DND-41 (cell line): ENCODE measurements around the gene ITGA11.

ENCODE experiments used
- ATAC-seq: fragments of 200-7000 bp; cut with Tn5 transposase; 3 replicates; pipeline ENCODE4 v1.9.1; 2021; ENCODE audit warnings: low read depth; ENCODE audit not compliant: insufficient read depth
- DNase-seq: peaks from one replicate; pipeline ENCODE4 v3.0.0-alpha.2; 2020
- H2AFZ ChIP-seq: 2 replicates; pipeline ENCODE4 v1.6.0; 2012; ENCODE audit warnings: low read depth, low read length
- H3K27ac ChIP-seq: 2 replicates; pipeline ENCODE4 v1.5.1; 2012; ENCODE audit warnings: low read length, inconsistent platforms
- H3K27me3 ChIP-seq: fragments of 200-600 bp; sonication (generic); 2 replicates; pipeline ENCODE4 v1.6.0; 2012; ENCODE audit warnings: low read length, mild to moderate bottlenecking, inconsistent platforms; ENCODE audit not compliant: insufficient read depth, poor library complexity
- H3K36me3 ChIP-seq: 2 replicates; pipeline ENCODE4 v1.5.1; 2012; ENCODE audit warnings: low read length, inconsistent platforms; ENCODE audit not compliant: insufficient read depth
- H3K4me1 ChIP-seq: 2 replicates; pipeline ENCODE4 v1.5.1; 2012; ENCODE audit warnings: mild to moderate bottlenecking, low read length; ENCODE audit not compliant: insufficient read depth
- H3K4me2 ChIP-seq: 2 replicates; pipeline ENCODE4 v1.6.0; 2012; ENCODE audit warnings: mild to moderate bottlenecking, moderate library complexity, low read length, inconsistent platforms; ENCODE audit not compliant: insufficient read depth
- H3K4me3 ChIP-seq, 2 experiments: fragments of 200-600 bp in 1 of 2; shearing (Covaris generic) in 1 of 2; 2 replicates each; pipeline ENCODE4 v1.5.1; 2012 to 2016; ENCODE audit warnings: inconsistent platforms in 2 of 2, low read length in 2 of 2, mild to moderate bottlenecking in 2 of 2, low read depth in 1 of 2, moderate library complexity in 1 of 2
- H3K79me2 ChIP-seq: 2 replicates; pipeline ENCODE4 v1.6.0; 2012; ENCODE audit warnings: low read length, inconsistent platforms; ENCODE audit not compliant: insufficient read depth
- H3K9ac ChIP-seq: 2 replicates; pipeline ENCODE4 v1.6.0; 2012; ENCODE audit warnings: low read depth, mild to moderate bottlenecking, inconsistent platforms, low read length, moderate library complexity
- H3K9me3 ChIP-seq: 2 replicates; pipeline ENCODE4 v1.5.1; 2012; ENCODE audit warnings: low read length, moderate library complexity, mild to moderate bottlenecking, inconsistent platforms; ENCODE audit not compliant: insufficient read depth, severe bottlenecking
- H4K20me1 ChIP-seq: 2 replicates; pipeline ENCODE4 v1.6.0; 2012; ENCODE audit warnings: low read length; ENCODE audit not compliant: insufficient read depth
- EZH2 ChIP-seq: IDR thresholded peaks from 3 replicates; pipeline ENCODE4 v1.6.1; 2012; ENCODE audit warnings: borderline replicate concordance, low read depth, mild to moderate bottlenecking, moderate library complexity, low read length, inconsistent platforms; ENCODE audit not compliant: severe bottlenecking
- TF ChIP-seq, protein P1 (sequence below): IDR thresholded peaks from 2 replicates; pipeline ENCODE4 v1.5.1; 2012; ENCODE audit warnings: borderline replicate concordance, low read length, moderate library complexity, mild to moderate bottlenecking; ENCODE audit not compliant: poor library complexity, severe bottlenecking; ENCODE audit errors: extremely low read depth

ITGA11 gene

DNA sequence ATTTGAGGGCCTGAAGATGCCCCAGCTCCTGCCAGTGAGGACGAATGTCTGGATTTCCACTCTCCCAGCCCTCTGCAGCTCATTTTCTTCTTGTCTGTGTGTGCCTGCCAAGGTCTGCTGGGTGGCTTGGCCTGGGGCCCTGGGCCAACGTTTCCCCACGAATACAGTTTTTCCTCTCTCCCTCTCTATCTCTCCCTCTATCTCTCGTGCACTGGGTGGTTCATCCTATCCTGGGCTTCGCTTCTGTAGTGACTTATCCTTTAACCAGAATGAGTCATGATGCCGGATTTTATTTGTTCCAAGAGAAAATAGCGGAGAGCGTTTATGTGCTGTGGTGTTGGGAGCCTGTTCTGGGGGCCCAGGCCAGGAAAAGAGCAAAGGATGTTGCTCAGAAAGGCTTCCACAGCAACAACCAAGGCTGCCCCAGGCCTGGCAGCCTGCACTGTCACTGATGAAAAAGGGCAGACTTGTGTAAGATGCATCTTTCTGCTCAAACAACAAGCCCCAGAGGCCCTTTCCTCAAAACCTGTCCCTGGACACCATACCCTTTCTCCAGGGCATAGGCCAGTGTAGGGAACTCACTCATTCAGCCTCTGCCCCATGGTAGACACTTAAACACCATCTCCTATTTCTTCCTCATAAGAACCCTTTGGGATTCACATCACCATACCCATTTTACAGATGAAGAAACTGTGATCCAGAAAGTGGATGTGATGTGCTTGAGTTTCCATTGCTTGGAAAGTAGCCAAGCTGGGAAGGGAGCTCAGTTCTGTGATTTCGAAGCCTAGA is 47.3 kb downstream of the ITGA11 start:
- ATAC-seq (no peak), DNase-seq (no peak)
- Histone ChIP-seq H3K9me3 (no peaks in the 10 kb centered on the region), H3K79me2 (no peaks in the 10 kb centered on the region), H3K36me3 (no peaks in the 10 kb centered on the region), H4K20me1 (no peaks in the 10 kb centered on the region), H3K4me3 (no peak overlapping the region), H3K4me2 (no peak overlapping the region), H2AFZ (no peak overlapping the region), H3K4me1 (peaks cover 3% of the 10 kb centered on the region; the same call in 1 of the 2 replicates), H3K27ac (no peak overlapping the region), H3K9ac (no peak overlapping the region), H3K27me3 (peaks cover 2% of the 10 kb centered on the region)
- TF ChIP-seq EZH2: no peak
- TF ChIP-seq, protein P1, sequence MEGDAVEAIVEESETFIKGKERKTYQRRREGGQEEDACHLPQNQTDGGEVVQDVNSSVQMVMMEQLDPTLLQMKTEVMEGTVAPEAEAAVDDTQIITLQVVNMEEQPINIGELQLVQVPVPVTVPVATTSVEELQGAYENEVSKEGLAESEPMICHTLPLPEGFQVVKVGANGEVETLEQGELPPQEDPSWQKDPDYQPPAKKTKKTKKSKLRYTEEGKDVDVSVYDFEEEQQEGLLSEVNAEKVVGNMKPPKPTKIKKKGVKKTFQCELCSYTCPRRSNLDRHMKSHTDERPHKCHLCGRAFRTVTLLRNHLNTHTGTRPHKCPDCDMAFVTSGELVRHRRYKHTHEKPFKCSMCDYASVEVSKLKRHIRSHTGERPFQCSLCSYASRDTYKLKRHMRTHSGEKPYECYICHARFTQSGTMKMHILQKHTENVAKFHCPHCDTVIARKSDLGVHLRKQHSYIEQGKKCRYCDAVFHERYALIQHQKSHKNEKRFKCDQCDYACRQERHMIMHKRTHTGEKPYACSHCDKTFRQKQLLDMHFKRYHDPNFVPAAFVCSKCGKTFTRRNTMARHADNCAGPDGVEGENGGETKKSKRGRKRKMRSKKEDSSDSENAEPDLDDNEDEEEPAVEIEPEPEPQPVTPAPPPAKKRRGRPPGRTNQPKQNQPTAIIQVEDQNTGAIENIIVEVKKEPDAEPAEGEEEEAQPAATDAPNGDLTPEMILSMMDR: no peak

DNA sequence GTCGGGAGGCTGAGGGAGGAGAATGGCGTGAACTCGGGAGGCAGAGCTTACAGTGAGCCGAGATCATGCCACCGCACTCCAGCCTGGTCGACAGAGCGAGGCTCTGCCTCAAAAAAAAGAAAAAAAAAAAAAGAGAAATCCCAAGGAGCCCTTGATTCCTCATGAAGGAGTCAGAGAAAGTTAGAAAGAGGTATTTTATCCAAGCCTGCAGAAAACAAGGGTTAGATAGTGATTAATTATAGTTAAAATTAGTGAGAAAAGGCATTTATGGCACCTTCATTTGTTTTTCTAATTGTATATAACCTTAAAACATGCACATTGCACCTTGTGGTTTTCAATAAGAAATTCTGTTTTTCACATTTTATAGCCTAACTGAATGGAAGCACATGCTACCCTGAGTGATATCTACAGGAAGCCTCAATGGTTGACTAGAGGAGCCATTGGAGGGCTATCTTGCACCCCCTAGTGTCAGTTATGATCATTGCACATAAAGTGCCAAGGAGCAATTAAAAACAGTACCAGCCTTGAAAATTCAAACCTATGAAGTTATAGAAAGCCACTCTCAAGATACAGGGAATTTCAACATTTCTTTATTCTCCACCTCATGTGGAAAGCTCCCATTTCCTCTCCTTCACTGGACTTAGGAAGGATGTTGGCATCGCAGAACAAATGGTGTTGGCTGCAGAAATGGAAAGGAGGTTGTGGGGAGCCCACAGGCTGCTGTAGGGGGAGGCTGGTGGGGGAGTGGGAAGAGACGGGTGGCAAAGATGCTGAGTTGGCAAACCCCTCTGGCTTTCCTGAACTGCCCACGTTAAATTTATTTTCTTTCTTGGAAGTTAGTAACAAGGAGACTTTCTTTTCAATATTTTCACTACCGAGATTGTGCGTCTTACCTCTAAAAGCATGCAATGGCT is 48.5 kb downstream of the ITGA11 start:
- Histone ChIP-seq H3K4me2 (no peak overlapping the region), H4K20me1 (no peaks in the 10 kb centered on the region), H3K4me3 (no peak overlapping the region), H3K27ac (no peak overlapping the region), H3K9ac (no peak overlapping the region), H3K9me3 (no peaks in the 10 kb centered on the region), H2AFZ (no peak overlapping the region), H3K27me3 (peaks cover 2% of the 10 kb centered on the region), H3K4me1 (peaks cover 3% of the 10 kb centered on the region; the same call in 1 of the 2 replicates), H3K79me2 (no peaks in the 10 kb centered on the region), H3K36me3 (no peaks in the 10 kb centered on the region)
- TF ChIP-seq, protein P1: peak; percentile 71
- no peak for TF ChIP-seq EZH2
- DNase-seq: peak; percentile 36
- ATAC-seq: peak; percentile 57; the same call in 2 of the 3 replicates

DNA sequence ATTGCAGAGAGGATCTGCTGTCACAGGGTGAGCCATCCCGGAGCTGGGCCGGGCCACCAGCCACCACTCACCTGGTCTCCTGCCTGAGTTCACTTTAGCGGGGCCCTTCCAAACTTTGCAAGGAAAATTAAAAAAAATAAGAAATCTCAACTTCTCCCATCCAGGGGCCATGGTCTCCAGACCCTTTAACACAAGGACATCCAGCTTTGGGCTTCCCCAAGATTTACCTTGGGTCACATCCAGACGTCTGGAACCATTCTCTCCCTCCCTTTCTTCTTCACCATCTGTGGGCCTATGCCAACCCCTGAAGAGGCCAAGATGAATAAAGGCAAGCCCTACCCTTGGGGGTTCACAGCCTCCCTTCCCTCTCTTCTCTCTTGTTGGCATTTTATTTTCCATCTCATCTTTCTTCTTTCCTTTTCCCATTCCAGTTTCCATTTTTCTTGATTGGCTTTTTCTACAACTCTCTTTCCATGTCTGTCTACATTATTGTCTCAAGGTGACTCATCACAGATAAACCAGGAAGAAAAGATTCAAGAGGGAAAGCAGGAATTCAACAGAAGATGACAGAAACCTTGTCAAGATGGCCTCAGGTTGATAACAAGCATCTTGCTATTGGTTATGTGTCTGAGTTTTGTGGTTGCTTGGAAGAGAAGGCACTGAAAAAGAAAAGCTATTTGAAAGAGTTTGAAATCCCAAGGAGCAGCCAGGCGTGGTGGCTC is 49.5 kb downstream of the ITGA11 start:
- peaks cover 3% of the 10 kb centered on the region; the same call in 1 of the 2 replicates for H3K4me1 ChIP-seq
- no peak overlapping the region for H3K9ac ChIP-seq
- no peak overlapping the region for H3K4me2 ChIP-seq
- no peaks in the 10 kb centered on the region for H4K20me1 ChIP-seq
- H3K4me3 ChIP-seq: no peak overlapping the region
- H3K27me3 ChIP-seq: no peaks in the 10 kb centered on the region
- H3K9me3 ChIP-seq: no peaks in the 10 kb centered on the region
- H2AFZ ChIP-seq: no peak overlapping the region
- ATAC-seq (no peak), DNase-seq (no peak)
- TF ChIP-seq, protein P1: no peak
- no peak for TF ChIP-seq EZH2
- H3K79me2 ChIP-seq: no peaks in the 10 kb centered on the region
- no peaks in the 10 kb centered on the region for H3K36me3 ChIP-seq
- H3K27ac ChIP-seq: no peak overlapping the region
